Measurements from ENCODE around the gene MFNG.

DNA sequence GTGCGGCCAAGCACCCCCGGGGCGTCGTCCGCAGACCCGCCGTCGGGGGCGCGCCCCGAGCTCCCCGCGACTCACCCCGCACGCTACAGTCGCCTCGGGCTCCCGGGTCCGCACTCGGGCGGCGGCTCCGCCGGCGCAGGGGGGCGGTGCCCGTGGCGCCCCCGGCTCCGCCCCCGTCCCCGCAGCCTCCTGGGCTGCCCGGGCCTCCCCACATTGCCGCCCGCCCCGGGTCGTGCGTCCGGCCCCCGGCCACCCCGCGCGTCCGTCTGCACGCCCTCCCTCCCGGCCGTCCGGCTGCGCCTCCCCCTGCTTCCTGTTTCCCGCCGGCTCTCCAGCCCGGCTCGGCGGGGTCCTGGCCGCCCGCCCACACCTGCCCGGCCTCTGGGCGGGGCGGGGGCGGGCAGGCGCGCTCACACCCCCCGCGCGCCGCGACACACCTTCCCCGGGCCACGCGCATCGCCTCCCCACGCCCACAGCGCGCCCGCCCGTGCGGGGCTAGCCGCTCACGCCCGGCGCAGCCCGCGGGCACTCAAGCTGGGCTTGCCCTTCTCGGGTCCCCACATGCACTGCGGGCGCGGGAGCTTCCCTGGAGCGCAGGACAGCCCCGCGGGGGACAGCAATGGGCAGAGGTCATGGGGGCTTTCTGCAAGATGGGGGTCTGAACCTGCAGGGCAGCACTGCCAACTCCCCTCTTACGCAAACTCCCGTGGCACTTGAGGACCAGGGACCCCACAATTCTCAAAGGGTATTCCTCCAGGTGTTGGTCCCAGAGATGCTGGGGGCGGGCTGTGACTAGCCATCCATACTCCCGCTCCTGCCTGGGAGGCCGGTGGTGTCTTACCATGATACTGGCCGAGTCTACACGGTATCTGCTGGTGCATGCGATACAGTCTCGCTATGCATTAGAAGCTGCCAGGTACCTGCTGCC lies 33.3 kb upstream of the MFNG start, which contains the start of gene CARD10:
- peak in 1 of 4 donors; percentile 14 for TF ChIP-seq POLR2A (IDR thresholded peaks at IDR 0.05)
- no peak for TF ChIP-seq CTCF (IDR thresholded peaks at IDR 0.05)

Measured in upper lobe of left lung (tissue), 4 donors.